Measurements from ENCODE around the gene MAP3K14. TPM values are rescaled to one million over a fixed set of nuclear protein-coding genes. Genes with fewer than 3 reads are reported as not detected.

The MAP3K14 gene
- total RNA-seq, 1 experiment from 2014 or later: 7.8 TPM

DNA sequence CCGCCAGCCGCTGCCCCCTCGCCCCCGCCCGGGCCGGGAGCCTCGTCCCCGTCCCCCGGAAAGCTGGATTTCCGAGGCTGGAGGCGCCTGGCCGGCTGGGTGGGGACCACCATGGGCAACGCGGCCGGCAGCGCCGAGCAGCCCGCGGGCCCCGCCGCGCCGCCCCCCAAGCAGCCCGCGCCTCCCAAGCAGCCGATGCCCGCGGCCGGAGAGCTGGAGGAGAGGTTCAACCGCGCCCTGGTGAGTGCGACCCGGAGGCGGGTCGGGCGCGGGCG lies 94.9 kb downstream of the MAP3K14 start:
- Histone ChIP-seq H4K8ac (replicated peaks; ENCODE audit: insufficient read length, low read depth, low read length) (no peak overlapping the region), H4K91ac (ENCODE audit: insufficient read length, low read depth, low read length) (no peak overlapping the region), H3K4me1 (ENCODE audit: insufficient read depth, low read length) (no peaks in the 10 kb centered on the region), H2BK15ac (ENCODE audit: low read depth, low read length) (no peak overlapping the region), H2BK12ac (ENCODE audit: insufficient read length, low read depth, low read length) (no peak overlapping the region), H3K27ac (ENCODE audit: insufficient read length, low read depth, low read length) (no peak overlapping the region), H4K5ac (ENCODE audit: insufficient read length, low read depth, low read length) (no peak overlapping the region), H2BK120ac (ENCODE audit: low read depth, low read length, poor library complexity, severe bottlenecking) (no peak overlapping the region), H2BK20ac (ENCODE audit: low read depth, low read length, poor library complexity, severe bottlenecking) (no peak overlapping the region), H2BK5ac (ENCODE audit: insufficient read length, low read length) (no peak overlapping the region), H3K27me3 (ENCODE audit: insufficient read depth, low read length) (peaks cover 13% of the 10 kb centered on the region), H3K23me2 (ENCODE audit: insufficient read length, low read depth, low read length, poor library complexity, severe bottlenecking) (peaks cover 10% of the 10 kb centered on the region), H2AK5ac (ENCODE audit: insufficient read length, low read length) (no peak overlapping the region), H3K4ac (ENCODE audit: low read depth, low read length) (no peak overlapping the region), H3K79me1 (ENCODE audit: insufficient read depth, low read depth, low read length, poor library complexity, severe bottlenecking) (no peaks in the 10 kb centered on the region), H3K9me3 (ENCODE audit: control insufficient read depth, low read depth, low read length) (no peaks in the 10 kb centered on the region), H4K20me1 (ENCODE audit: control insufficient read depth, insufficient read depth, insufficient read length) (no peaks in the 10 kb centered on the region), H3K79me2 (ENCODE audit: insufficient read depth, low read length) (no peaks in the 10 kb centered on the region), H3K4me2 (ENCODE audit: insufficient read depth, insufficient read length, low read length) (peak overlapping the region; percentile 67), H3K18ac (ENCODE audit: insufficient read length, low read depth, low read length) (no peak overlapping the region), H3K9ac (ENCODE audit: extremely low read depth, insufficient read length, low read length) (no peak overlapping the region), H3K56ac (ENCODE audit: insufficient read length, low read depth, low read length) (no peak overlapping the region), H3K14ac (ENCODE audit: insufficient read depth, low read length) (no peak overlapping the region), H2AFZ (ENCODE audit: low read length) (no peak overlapping the region), H3T11ph (ENCODE audit: low read length) (no peak overlapping the region), H3K23ac (ENCODE audit: insufficient read length, low read depth, low read length) (no peak overlapping the region)
- DNase-seq: no peak
- H3K36me3 Mint-ChIP-seq (ENCODE audit: insufficient read depth in 1 of 3, low read depth in 3 of 3): no peaks in the 10 kb centered on the region
- H3K9me3 Mint-ChIP-seq: no peaks in the 10 kb centered on the region; a peak in 1 of 5 replicates
- H3K27me3 Mint-ChIP-seq (ENCODE audit: low read depth): peaks cover 80% of the 10 kb centered on the region
- TF ChIP-seq, protein P1, sequence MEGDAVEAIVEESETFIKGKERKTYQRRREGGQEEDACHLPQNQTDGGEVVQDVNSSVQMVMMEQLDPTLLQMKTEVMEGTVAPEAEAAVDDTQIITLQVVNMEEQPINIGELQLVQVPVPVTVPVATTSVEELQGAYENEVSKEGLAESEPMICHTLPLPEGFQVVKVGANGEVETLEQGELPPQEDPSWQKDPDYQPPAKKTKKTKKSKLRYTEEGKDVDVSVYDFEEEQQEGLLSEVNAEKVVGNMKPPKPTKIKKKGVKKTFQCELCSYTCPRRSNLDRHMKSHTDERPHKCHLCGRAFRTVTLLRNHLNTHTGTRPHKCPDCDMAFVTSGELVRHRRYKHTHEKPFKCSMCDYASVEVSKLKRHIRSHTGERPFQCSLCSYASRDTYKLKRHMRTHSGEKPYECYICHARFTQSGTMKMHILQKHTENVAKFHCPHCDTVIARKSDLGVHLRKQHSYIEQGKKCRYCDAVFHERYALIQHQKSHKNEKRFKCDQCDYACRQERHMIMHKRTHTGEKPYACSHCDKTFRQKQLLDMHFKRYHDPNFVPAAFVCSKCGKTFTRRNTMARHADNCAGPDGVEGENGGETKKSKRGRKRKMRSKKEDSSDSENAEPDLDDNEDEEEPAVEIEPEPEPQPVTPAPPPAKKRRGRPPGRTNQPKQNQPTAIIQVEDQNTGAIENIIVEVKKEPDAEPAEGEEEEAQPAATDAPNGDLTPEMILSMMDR (conservative IDR thresholded peaks at IDR 0.05): no peak
- peaks cover 18 to 38% of the 10 kb centered on the region in 2 experiments for H3K4me1 Mint-ChIP-seq
- H3K27ac Mint-ChIP-seq: no peak overlapping the region
- peak overlapping the region in 1 of 2 experiments; percentile 66; a peak in 1 of 5 replicates for H3K4me3 Mint-ChIP-seq
- WGBS (ENCODE audit: extremely low coverage, insufficient read length, low lambda C conversion rate): no CpG with 5 or more reads among the region's 38 CpGs
